A673 (cell line): ENCODE results near the gene TBC1D5.

ENCODE experiments used
- EZH2 ChIP-seq: fragments of 200-600 bp; sonication (generic); IDR thresholded peaks from 2 replicates; pipeline ENCODE4 v1.6.1; 2017; ENCODE audit warnings: borderline replicate concordance, low read depth, mild to moderate bottlenecking, mixed read lengths, antibody characterized with exemption, low read length; ENCODE audit not compliant: poor library complexity, severe bottlenecking
- TF ChIP-seq, protein P1 (sequence below): fragments of 300-800, 200-600 bp; sonication (generic); conservative IDR thresholded peaks from 2 replicates; pipeline ENCODE4 v1.5.1; 2017; ENCODE audit warnings: low read depth, mild to moderate bottlenecking, antibody characterized with exemption, low read length, moderate library complexity, mixed read lengths

DNA sequence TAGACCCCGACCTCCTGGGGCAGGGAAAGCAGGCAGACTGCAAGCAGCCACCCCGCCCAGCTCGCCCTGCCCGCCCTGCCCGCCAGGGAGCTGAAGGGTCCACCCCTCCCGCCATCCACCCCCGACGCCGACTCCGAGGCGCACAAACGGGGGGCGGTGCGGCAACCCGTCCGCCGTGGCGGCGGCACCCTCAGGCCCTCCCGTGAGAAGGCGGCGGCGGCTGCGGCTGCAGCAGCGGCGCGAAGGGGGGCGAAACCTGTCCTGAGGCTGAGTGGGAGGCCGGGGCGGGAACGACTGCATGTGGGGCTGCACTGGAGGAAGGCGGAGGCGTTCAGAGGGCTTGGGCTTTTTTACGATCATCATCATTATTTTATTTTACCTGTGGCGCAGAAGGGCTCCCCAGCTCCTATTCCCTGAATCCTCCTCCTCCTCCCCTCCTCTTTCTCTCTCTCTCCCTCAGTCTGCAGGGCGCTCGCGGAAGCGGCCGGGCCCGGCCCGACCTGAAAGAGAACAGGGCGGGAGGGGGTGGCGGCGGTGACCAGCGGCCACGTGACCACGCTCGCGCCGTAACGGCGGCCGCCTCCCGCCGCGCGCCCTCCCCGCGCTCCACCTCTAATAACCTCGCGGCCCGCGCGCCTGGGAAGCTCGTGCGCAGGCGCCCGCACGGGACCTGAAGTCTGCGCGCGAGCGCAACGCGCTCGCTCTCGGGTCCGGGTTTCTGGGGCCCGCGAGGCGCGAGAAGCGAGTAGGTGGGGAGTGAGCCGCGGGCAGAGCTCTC lies at the start of gene TBC1D5:
- TF ChIP-seq, protein P1, sequence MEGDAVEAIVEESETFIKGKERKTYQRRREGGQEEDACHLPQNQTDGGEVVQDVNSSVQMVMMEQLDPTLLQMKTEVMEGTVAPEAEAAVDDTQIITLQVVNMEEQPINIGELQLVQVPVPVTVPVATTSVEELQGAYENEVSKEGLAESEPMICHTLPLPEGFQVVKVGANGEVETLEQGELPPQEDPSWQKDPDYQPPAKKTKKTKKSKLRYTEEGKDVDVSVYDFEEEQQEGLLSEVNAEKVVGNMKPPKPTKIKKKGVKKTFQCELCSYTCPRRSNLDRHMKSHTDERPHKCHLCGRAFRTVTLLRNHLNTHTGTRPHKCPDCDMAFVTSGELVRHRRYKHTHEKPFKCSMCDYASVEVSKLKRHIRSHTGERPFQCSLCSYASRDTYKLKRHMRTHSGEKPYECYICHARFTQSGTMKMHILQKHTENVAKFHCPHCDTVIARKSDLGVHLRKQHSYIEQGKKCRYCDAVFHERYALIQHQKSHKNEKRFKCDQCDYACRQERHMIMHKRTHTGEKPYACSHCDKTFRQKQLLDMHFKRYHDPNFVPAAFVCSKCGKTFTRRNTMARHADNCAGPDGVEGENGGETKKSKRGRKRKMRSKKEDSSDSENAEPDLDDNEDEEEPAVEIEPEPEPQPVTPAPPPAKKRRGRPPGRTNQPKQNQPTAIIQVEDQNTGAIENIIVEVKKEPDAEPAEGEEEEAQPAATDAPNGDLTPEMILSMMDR = no peak
- no peak for TF ChIP-seq EZH2
